HUES64 (cell line): ENCODE data around the gene MCFD2.

Experiments used
- H3K27ac ChIP-seq: 2 replicates; pipeline ENCODE4 v1.7.0; 2013; ENCODE audit warnings: low read depth, low read length, inconsistent platforms
- H3K27me3 ChIP-seq: 2 replicates; pipeline ENCODE4 v1.6.1; 2013; ENCODE audit warnings: mild to moderate bottlenecking, low read length; ENCODE audit not compliant: insufficient read depth
- H3K36me3 ChIP-seq: 2 replicates; pipeline ENCODE4 v1.6.1; 2013; ENCODE audit warnings: mild to moderate bottlenecking, low read length; ENCODE audit not compliant: insufficient read depth
- H3K4me1 ChIP-seq: 2 replicates; pipeline ENCODE4 v1.6.1; 2013; ENCODE audit warnings: mild to moderate bottlenecking, low read length, moderate library complexity; ENCODE audit not compliant: insufficient read depth
- H3K4me3 ChIP-seq: 2 replicates; pipeline ENCODE4 v1.5.1; 2013; ENCODE audit warnings: mild to moderate bottlenecking, low read length, moderate library complexity
- H3K9ac ChIP-seq: 2 replicates; pipeline ENCODE4 v1.6.1; 2013; ENCODE audit warnings: mild to moderate bottlenecking, low read depth, low read length
- H3K9me3 ChIP-seq: 2 replicates; pipeline ENCODE4 v1.6.1; 2013; ENCODE audit warnings: low read depth, low read length; ENCODE audit not compliant: insufficient read depth
- WGBS: fragments of 150-250, 120-280 bp; methylation state at CpG from one replicate; pipeline ENCODE4 v1.1.7; 2013; ENCODE audit warnings: missing lambda C conversion rate; 5-methylcytosine and 5-hydroxymethylcytosine counted together

MCFD2 gene

DNA sequence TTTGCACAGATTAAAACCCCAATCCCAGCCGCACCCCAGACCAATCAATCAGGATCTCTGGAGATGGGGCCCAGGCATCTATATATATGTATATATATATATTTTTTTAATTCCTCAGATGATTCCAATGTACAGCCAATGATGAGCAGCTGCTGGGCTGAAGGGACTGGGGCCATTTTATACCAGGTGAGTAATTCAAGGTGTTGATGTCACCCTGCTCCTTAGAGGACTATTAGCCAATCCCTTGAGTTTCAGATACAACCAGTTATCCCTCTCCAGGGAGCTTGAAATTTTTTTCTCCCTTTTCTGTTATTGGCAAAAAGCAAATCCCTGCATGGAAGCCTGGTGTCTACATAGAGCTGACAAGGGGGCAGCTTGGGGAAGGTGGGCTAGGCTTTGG lies 59.8 kb downstream of the MCFD2 start:
- Histone ChIP-seq H3K27ac (no peak overlapping the region), H3K9me3 (no peaks in the 10 kb centered on the region), H3K4me1 (no peaks in the 10 kb centered on the region), H3K9ac (no peak overlapping the region), H3K36me3 (no peaks in the 10 kb centered on the region), H3K27me3 (no peaks in the 10 kb centered on the region), H3K4me3 (no peak overlapping the region)
- 86% methylated on average over 1 of the region's 1 CpG for WGBS

DNA sequence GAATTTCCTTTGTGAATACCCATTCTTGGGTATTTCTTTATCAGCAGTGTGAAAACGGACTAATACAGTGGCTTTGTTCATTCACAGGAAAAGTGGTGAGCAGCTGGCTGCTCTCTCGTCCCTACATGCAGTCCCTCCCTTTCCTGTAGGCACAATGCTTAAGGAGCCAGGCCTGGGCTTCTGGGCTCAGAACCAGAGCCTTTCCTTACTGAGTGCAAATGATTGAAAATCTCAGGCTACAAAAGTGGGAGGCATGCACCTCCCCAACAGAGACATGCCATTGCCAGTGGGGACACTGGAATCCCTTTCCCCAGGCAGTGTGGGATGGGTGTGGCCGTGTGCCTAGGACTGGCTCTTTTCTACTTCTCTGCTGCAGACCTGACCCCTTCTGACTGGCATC lies 61.3 kb downstream of the MCFD2 start:
- H3K36me3 ChIP-seq: no peaks in the 10 kb centered on the region
- H3K9ac ChIP-seq: no peak overlapping the region
- no peak overlapping the region for H3K4me3 ChIP-seq
- no peaks in the 10 kb centered on the region for H3K4me1 ChIP-seq
- H3K27ac ChIP-seq: no peak overlapping the region
- no peaks in the 10 kb centered on the region for H3K27me3 ChIP-seq
- no peaks in the 10 kb centered on the region for H3K9me3 ChIP-seq
- WGBS: 87% methylated on average over 3 of the region's 3 CpGs

DNA sequence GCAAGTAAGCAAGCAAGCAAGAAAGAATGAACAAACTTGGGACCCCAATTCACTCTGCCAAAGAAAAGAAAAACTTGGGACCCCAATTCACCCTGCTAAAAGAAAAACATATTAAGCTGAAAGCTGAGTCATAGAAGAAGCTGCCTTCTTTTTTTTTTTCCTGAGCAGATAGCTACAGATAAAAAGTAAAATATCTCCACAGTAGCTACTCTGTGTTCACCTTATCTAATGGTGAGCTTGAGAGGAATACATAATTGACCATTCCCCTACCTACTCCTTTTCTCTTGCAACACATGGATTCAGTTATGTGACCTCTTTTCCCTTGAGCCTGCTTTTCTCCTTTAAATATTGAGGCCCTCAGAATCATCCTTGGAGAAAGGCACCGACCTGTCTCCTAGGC lies 63.0 kb downstream of the MCFD2 start:
- H3K4me1 ChIP-seq: no peaks in the 10 kb centered on the region
- H3K27ac ChIP-seq: no peak overlapping the region
- WGBS: 88% methylated on average over 1 of the region's 1 CpG

DNA sequence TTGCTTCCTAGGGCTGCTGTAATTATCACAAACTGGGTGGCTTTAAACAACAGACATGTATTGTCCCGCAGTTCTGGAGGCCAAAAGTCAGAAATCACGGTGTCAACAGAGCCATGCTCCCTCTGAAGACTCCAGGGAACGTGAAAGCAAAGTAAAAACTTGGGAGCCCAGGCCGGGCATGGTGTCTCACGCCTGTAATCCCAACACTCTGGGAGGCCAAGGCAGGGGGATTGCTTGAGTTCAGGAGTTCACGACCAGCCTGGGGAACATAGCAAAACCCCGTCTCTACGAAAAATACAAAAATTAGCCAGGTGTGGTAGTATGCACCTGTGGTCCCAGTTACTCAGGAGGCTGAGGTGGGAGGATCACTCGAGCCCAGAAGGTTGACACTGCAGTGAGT lies 63.5 kb downstream of the MCFD2 start:
- H3K27me3 ChIP-seq: no peaks in the 10 kb centered on the region
- WGBS: 92% methylated on average over 9 of the region's 9 CpGs
- no peaks in the 10 kb centered on the region for H3K9me3 ChIP-seq
- H3K4me3 ChIP-seq: no peak overlapping the region
- no peak overlapping the region for H3K27ac ChIP-seq
- H3K9ac ChIP-seq: no peak overlapping the region
- H3K36me3 ChIP-seq: no peaks in the 10 kb centered on the region
- H3K4me1 ChIP-seq: no peaks in the 10 kb centered on the region

More for the DNA sequence above, 63.0 kb downstream of the MCFD2 start:
- Histone ChIP-seq H3K4me3 (no peak overlapping the region), H3K9ac (no peak overlapping the region), H3K36me3 (no peaks in the 10 kb centered on the region), H3K9me3 (no peaks in the 10 kb centered on the region), H3K27me3 (no peaks in the 10 kb centered on the region)
